Keratinocyte (primary cell): ENCODE data around the gene CD300H. TPM values are rescaled to one million over a fixed set of nuclear protein-coding genes. Genes with fewer than 3 reads are reported as not detected.

Experiments
- DNase-seq: peaks from one replicate; pipeline ENCODE4 v3.0.0-alpha.2; 2011; ENCODE audit warnings: low read depth, missing footprints, low spot score
- FAIRE-seq: peaks from 2 replicates; lab custom pipeline; 2011; peaks lifted over from hg19 to GRCh38; lab: Jason Lieb, UNC
- H2AFZ ChIP-seq: 2 replicates; pipeline ENCODE4 v1.6.0; 2012; ENCODE audit warnings: low read length, control low read depth, inconsistent platforms; ENCODE audit not compliant: control insufficient read depth
- H3K27ac ChIP-seq: 2 replicates; pipeline ENCODE4 v1.5.1; 2011; ENCODE audit warnings: low read length; ENCODE audit not compliant: control insufficient read depth, insufficient read depth
- H3K27me3 ChIP-seq: 3 replicates; pipeline ENCODE4 v1.6.0; 2011; ENCODE audit warnings: low read length; ENCODE audit not compliant: control insufficient read depth, insufficient read depth; ENCODE audit errors: extremely low read depth
- H3K36me3 ChIP-seq, 2 experiments: 2 replicates in 1 of 2; 3 replicates in 1 of 2; pipeline ENCODE4 v1.5.1; 2011; ENCODE audit warnings: low read length in 2 of 2, mild to moderate bottlenecking in 1 of 2; ENCODE audit not compliant: control insufficient read depth in 2 of 2, insufficient read depth in 2 of 2; ENCODE audit errors: extremely low read depth in 1 of 2
- H3K4me1 ChIP-seq: 3 replicates; pipeline ENCODE4 v1.5.1; 2011; ENCODE audit warnings: low read length; ENCODE audit not compliant: control insufficient read depth, insufficient read depth; ENCODE audit errors: extremely low read depth
- H3K4me2 ChIP-seq: 3 replicates; pipeline ENCODE4 v1.6.0; 2011; ENCODE audit warnings: low read depth, low read length; ENCODE audit not compliant: control insufficient read depth, insufficient read depth; ENCODE audit errors: extremely low read depth
- H3K4me3 ChIP-seq, 3 experiments: fragments of 200-600 bp in 1 of 3; sonication (generic) in 1 of 3; 2 replicates in 2 of 3; 3 replicates in 1 of 3; pipeline ENCODE4 v1.5.1; 2011 to 2016; ENCODE audit warnings: low read length in 3 of 3, mild to moderate bottlenecking in 3 of 3, control low read depth in 2 of 3, inconsistent platforms in 1 of 3, low read depth in 1 of 3, mixed read lengths in 1 of 3, mixed run types in 1 of 3, moderate library complexity in 1 of 3; ENCODE audit not compliant: control insufficient read depth in 2 of 3, insufficient read depth in 2 of 3; ENCODE audit errors: extremely low read depth in 1 of 3
- H3K79me2 ChIP-seq: 2 replicates; pipeline ENCODE4 v1.6.0; 2012; ENCODE audit warnings: low read length; ENCODE audit not compliant: control insufficient read depth, insufficient read depth
- H3K9ac ChIP-seq: 3 replicates; pipeline ENCODE4 v1.6.0; 2011; ENCODE audit warnings: low read length; ENCODE audit not compliant: control insufficient read depth, insufficient read depth; ENCODE audit errors: extremely low read depth
- H3K9me1 ChIP-seq: 3 replicates; pipeline ENCODE4 v1.6.0; 2011; ENCODE audit warnings: low read length; ENCODE audit not compliant: control insufficient read depth, insufficient read depth; ENCODE audit errors: extremely low read depth
- H3K9me3 ChIP-seq: 2 replicates; pipeline ENCODE4 v1.5.1; 2012; ENCODE audit warnings: low read depth, low read length; ENCODE audit not compliant: control insufficient read depth
- H4K20me1 ChIP-seq: 3 replicates; pipeline ENCODE4 v1.6.0; 2011; ENCODE audit warnings: low read length; ENCODE audit not compliant: control insufficient read depth, insufficient read depth; ENCODE audit errors: extremely low read depth
- CTCF ChIP-seq, 3 experiments: IDR thresholded peaks in 1 of 3; conservative IDR thresholded peaks in 1 of 3; optimal IDR thresholded peaks in 1 of 3; 2 replicates in 2 of 3; 3 replicates in 1 of 3; pipeline versions ENCODE3 to v1.5.1; 2011; ENCODE audit warnings: low read length in 3 of 3, mild to moderate bottlenecking in 3 of 3, moderate library complexity in 2 of 3, control low read depth in 1 of 3, inconsistent platforms in 1 of 3; ENCODE audit not compliant: insufficient read depth in 2 of 3; ENCODE audit errors: extremely low read depth in 1 of 3
- EZH2 ChIP-seq: IDR thresholded peaks from one replicate; pipeline ENCODE4 v1.6.1; 2012; ENCODE audit warnings: inconsistent platforms, mild to moderate bottlenecking, low read length, moderate library complexity
- dilution Hi-C: fragments of 300-500 bp; cut with MboI; formaldehyde crosslinking; loops from one replicate; pipeline ENCODE4 v1.7.0; 2020; ENCODE audit warnings: low sequenced_read_pairs; ENCODE audit not compliant: extremely low pct_ligation_motif_present
- polyA plus RNA-seq, 5 experiments: library from polyadenylated mRNA; depleted of rRNA in 3 of 5; stranded (reverse) in 3 of 5; stranded (forward) in 1 of 5; unstranded in 1 of 5; fragments of >200 nt; gene quantifications; 1 replicate in 1 of 5; 2 replicates in 3 of 5; 3 replicates in 1 of 5; pipeline versions ENCODE4 v1.2.1 to v1.2.3, GENCODE V29; 2011 to 2012; ENCODE audit warnings: missing spikeins in 2 of 5, low read depth in 1 of 5, low replicate concordance in 1 of 5

Gene CD300H
- polyA plus RNA-seq, 1 donor (not counting 4 experiments of a cell fraction or from before 2014, with no cell fraction given): not detected

GRCh38 chr17:74599023-74599399 lies 31.7 kb upstream of the CD300H start:
- H2AFZ ChIP-seq: no peak overlapping the region
- H3K9me1 ChIP-seq: no peaks in the 10 kb centered on the region
- dilution Hi-C loops: no loop called here
- no peaks in the 10 kb centered on the region for H3K79me2 ChIP-seq
- no peaks in the 10 kb centered on the region for H3K36me3 ChIP-seq
- no peak overlapping the region for H3K4me2 ChIP-seq
- no peaks in the 10 kb centered on the region for H4K20me1 ChIP-seq
- H3K27me3 ChIP-seq: no peaks in the 10 kb centered on the region
- no peak overlapping the region for H3K4me3 ChIP-seq
- DNase-seq (no peak), FAIRE-seq (no peak)
- H3K9ac ChIP-seq: no peak overlapping the region
- no peaks in the 10 kb centered on the region for H3K9me3 ChIP-seq
- TF ChIP-seq EZH2 (no peak), CTCF (optimal IDR thresholded peaks at IDR 0.05 in 1 of 3, IDR thresholded peaks at IDR 0.05 in 1 of 3, conservative IDR thresholded peaks at IDR 0.05 in 1 of 3; ENCODE audit: extremely low read depth in 1 of 3, insufficient read depth in 2 of 3, low read length in 3 of 3) (no peak)
- H3K27ac ChIP-seq: no peak overlapping the region
- peaks cover 13% of the 10 kb centered on the region for H3K4me1 ChIP-seq

GRCh38 chr17:74598346-74599022 lies 31.2 kb upstream of the CD300H start:
- FAIRE-seq (no peak), DNase-seq (no peak)
- TF ChIP-seq CTCF (optimal IDR thresholded peaks at IDR 0.05 in 1 of 3, IDR thresholded peaks at IDR 0.05 in 1 of 3, conservative IDR thresholded peaks at IDR 0.05 in 1 of 3; ENCODE audit: extremely low read depth in 1 of 3, insufficient read depth in 2 of 3, low read length in 3 of 3) (no peak), EZH2 (no peak)
- no peak overlapping the region for H3K27ac ChIP-seq
- H3K27me3 ChIP-seq: no peaks in the 10 kb centered on the region
- H2AFZ ChIP-seq: no peak overlapping the region
- no peaks in the 10 kb centered on the region for H3K36me3 ChIP-seq
- H3K4me1 ChIP-seq: peaks cover 13% of the 10 kb centered on the region
- dilution Hi-C loops: no loop called here
- H3K4me2 ChIP-seq: no peak overlapping the region
- no peaks in the 10 kb centered on the region for H3K79me2 ChIP-seq
- H3K9ac ChIP-seq: no peak overlapping the region
- H4K20me1 ChIP-seq: no peaks in the 10 kb centered on the region
- no peaks in the 10 kb centered on the region for H3K9me3 ChIP-seq
- H3K9me1 ChIP-seq: no peaks in the 10 kb centered on the region
- no peak overlapping the region for H3K4me3 ChIP-seq
